HT-29 (cell line): ENCODE measurements around the gene IL16. TPM values are rescaled to one million over a fixed set of nuclear protein-coding genes. Genes with fewer than 3 reads are reported as not detected.
"Not testable (repeated sequence)": the region's sequence is repeated elsewhere in the genome, so short reads cannot be mapped to it uniquely, and the experiment has no call there.

Experiments
- DNase-seq: peaks from one replicate; pipeline ENCODE4 v3.0.0-alpha.2; 2015; ENCODE audit warnings: low spot score
- total RNA-seq: library from RNA; depleted of rRNA; stranded (reverse); fragments of >200 nt; shearing (Covaris generic); gene quantifications from 2 replicates; pipeline ENCODE4 v1.2.3, GENCODE V29; 2014

The IL16 gene
- total RNA-seq, 1 experiment from 2014 or later, result not detected

- DNase-seq, result no peak
Measured at GRCh38 chr15:81334768-81335435, 138.2 kb downstream of the IL16 start.

- no peak for DNase-seq
Measured at GRCh38 chr15:81335631-81336030, 139.0 kb downstream of the IL16 start.

GRCh38 chr15:81336568-81336967 lies 139.9 kb downstream of the IL16 start:
- peak; percentile 17 for DNase-seq

- no peak for DNase-seq
Measured at GRCh38 chr15:81337241-81337640, 140.6 kb downstream of the IL16 start.

- DNase-seq, result no peak
Measured at GRCh38 chr15:81337713-81338157, 141.1 kb downstream of the IL16 start.

- no peak for DNase-seq
Measured at GRCh38 chr15:81338170-81339007, 141.7 kb downstream of the IL16 start.

GRCh38 chr15:81339321-81339720 lies 142.6 kb downstream of the IL16 start:
- DNase-seq, result no peak

GRCh38 chr15:81339851-81340250 lies 143.2 kb downstream of the IL16 start:
- DNase-seq, result no peak

- no peak for DNase-seq
Measured at GRCh38 chr15:81341351-81341750, 144.7 kb downstream of the IL16 start.

GRCh38 chr15:81343371-81343770 lies 146.7 kb downstream of the IL16 start:
- no peak for DNase-seq

GRCh38 chr15:81346611-81347010 lies 149.9 kb downstream of the IL16 start:
- DNase-seq, result no peak

GRCh38 chr15:81347910-81348309 lies 151.2 kb downstream of the IL16 start:
- DNase-seq, result no peak

GRCh38 chr15:81348691-81349090 lies 152.0 kb downstream of the IL16 start:
- DNase-seq, result not testable (repeated sequence)

GRCh38 chr15:81349271-81349670 lies 152.6 kb downstream of the IL16 start:
- DNase-seq, result no peak

GRCh38 chr15:81351651-81352050 lies 155.0 kb downstream of the IL16 start:
- no peak for DNase-seq

GRCh38 chr15:81356252-81356651 lies 159.6 kb downstream of the IL16 start:
- no peak for DNase-seq

- DNase-seq, result peak; percentile 9
Measured at GRCh38 chr15:81357180-81357686, 160.6 kb downstream of the IL16 start.

- DNase-seq, result no peak
Measured at GRCh38 chr15:81358248-81358647, 161.6 kb downstream of the IL16 start.

GRCh38 chr15:81360491-81360890 lies 163.8 kb downstream of the IL16 start:
- no peak for DNase-seq

- DNase-seq, result no peak
Measured at GRCh38 chr15:81361891-81362290, 165.2 kb downstream of the IL16 start.

GRCh38 chr15:81362790-81363189 lies 166.1 kb downstream of the IL16 start:
- DNase-seq, result no peak

- no peak for DNase-seq
Measured at GRCh38 chr15:81363276-81363675, 166.6 kb downstream of the IL16 start.
